ENCODE data around the gene KDM2B.
"Not testable (repeated sequence)": the region's sequence is repeated elsewhere in the genome, so short reads cannot be mapped to it uniquely, and the experiment has no call there.

The KDM2B gene

DNA sequence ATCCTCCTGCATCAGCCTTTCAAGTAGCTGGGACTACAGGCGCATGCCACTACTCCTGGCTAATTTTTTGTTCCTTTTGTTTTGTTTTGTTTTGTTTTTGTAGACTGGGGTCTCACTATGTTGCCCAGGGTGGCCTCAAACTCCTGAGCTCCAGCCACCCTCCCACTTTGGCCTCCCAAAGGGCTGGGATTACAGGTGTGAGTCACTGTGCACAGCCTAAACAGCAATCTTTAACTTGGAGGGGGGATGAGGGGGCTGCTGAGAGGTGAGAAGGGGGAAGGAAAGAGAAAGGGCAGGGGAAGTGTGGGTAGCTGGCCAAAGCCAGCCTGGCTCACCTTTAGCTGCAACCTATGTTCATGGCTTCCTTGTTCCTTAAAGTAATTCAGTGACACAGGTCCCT lies 77.4 kb downstream of the KDM2B start:
- DNase-seq (ENCODE audit: low read depth in 3 of 3) = no peak

DNA sequence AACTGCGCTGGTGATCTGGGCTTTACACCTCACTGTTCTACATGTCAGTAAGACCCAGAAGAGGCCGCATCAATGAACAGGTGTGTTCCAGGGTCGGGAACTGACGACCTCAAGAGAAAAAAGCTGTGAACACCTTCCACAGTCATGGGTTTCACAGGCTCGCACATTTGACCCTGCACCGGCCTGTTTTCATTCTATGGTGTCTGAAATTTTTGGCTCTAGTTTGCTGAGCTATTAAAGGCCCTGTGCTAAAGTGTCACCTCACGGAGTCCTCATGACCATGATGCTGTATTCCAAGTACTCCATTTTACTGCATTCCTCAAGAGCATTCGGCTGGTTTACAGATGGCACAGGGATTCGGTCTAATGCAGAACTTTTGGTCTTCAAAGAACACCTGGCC lies 78.9 kb downstream of the KDM2B start:
- DNase-seq (ENCODE audit: low read depth in 3 of 3) = no peak

DNA sequence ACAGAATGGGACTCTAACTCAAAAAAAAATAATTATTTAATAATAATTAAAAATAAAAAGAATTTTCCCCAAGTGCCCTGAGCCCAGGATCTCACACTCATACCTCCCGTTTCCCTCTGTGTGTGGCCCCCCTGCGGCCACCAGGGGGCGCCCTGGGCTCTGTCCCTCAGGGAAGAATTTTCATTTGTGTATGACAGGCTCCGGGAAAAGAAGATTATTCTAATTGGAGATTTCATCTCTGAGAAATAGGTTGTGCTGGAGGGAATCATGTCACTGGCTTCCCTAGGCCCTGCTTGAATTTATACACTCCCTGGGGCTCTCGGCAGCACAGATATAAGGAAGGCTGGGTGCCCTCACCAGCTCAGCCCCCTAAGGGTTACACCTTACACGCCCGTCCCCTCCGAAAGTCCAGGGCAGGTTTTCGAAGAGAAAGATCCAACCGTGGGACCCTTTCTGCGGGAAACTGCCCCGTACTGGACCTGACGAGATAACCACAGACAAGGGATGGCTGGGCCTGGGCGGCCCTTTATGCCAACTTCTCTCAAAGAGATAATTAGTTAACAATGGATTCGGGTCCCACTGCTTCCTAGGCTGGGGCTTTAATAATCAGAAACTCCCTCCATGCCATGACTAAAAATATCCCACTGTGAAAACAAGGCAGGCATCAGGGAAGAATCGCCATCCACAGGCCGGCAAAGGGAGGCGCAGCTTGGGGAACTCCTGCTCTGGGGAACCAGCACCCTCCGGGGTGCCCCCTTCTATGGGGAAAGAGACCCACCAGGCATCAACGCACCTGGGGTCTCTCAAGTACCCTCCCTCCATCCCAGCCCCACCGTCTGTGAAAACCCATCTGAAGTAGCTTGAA lies 80.7 kb downstream of the KDM2B start:
- peak; percentile 23 to 56 (median 56) for DNase-seq (ENCODE audit: low read depth in 3 of 3)

GRCh38 chr12:121495746-121496145 lies 85.1 kb downstream of the KDM2B start:
- no peak for DNase-seq (ENCODE audit: low read depth in 3 of 3)

DNA sequence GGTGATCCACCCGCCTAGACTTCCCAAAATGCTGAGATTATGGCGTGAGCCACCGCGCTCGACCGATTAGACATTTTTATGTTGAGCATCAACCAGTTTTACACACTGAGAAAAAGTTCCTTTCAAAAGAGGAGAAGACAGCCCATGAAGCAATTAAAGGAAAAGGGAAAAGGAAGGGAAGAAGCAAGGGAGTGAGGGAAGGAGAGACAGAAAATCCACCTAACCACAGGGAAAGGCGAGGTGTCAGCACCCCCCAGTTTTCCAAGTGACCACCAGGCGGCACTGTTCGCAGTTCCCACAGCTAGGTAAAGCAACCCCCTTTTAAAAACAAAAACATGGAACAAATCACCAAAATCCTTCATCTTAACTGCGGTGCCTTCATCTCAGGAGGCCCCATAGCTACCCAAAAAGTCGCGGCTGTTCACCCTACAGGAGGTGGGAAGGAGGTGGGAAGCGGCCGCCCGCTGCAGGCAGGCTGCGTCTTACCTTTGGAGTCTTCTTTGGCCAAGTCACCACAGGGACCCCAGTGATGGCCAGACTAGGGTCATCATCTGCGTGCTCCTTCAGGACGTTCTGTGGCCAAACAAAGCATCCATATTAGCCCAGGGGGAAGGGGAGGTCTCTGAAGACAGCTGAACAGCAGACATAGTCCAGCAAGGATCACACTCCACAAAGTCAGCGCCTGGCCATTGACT lies 86.6 kb downstream of the KDM2B start:
- peak; percentile 22 to 47 (median 31) for DNase-seq (ENCODE audit: low read depth in 3 of 3)

- DNase-seq (ENCODE audit: low read depth in 3 of 3) = no peak
Measured at GRCh38 chr12:121490401-121491281, 90.2 kb downstream of the KDM2B start.

GRCh38 chr12:121489874-121490273 lies 90.9 kb downstream of the KDM2B start:
- DNase-seq (ENCODE audit: low read depth in 3 of 3) = no peak

DNA sequence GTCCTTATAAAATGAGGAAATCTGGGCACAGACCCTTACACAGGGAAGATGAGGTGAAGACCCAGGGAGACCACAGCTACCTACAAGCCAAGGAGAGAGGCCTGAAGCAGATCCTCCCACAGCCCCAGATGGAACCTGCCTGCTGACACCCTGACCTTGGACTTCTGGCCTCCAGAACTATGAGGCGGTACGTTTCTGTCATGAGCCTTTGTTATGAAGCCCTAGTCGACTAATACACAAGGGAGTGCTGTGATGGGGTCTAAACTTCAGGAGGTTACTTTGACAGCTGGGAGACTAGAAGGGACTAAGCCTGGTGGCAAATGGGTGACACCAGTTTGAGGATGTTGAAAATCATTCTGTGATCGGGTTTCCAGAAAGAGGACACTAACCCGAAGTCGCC lies 95.9 kb downstream of the KDM2B start:
- DNase-seq (ENCODE audit: low read depth in 3 of 3) = no peak

DNA sequence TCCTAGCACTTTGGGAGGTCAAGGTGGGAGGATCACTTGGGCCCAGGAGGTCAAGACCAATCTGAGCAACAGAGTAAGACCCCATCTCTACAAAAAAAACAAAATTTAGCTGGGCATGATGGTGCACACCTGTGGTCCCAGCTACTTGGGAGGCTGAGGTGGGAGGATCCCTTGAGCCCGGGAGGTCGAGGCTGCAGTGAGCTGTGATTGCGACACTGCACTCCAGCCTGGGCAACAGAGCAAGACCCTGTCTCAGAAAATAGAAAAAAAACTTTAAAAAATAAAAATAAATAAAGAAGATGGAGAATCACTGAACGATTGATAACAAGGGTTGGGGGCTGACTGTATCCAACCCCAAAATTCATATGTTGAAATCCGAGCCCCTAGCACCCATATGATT lies 96.3 kb downstream of the KDM2B start:
- not testable (repeated sequence) for DNase-seq (ENCODE audit: low read depth in 3 of 3)

GRCh38 chr12:121483949-121484348 lies 96.9 kb downstream of the KDM2B start:
- no peak for DNase-seq (ENCODE audit: low read depth in 3 of 3)

DNA sequence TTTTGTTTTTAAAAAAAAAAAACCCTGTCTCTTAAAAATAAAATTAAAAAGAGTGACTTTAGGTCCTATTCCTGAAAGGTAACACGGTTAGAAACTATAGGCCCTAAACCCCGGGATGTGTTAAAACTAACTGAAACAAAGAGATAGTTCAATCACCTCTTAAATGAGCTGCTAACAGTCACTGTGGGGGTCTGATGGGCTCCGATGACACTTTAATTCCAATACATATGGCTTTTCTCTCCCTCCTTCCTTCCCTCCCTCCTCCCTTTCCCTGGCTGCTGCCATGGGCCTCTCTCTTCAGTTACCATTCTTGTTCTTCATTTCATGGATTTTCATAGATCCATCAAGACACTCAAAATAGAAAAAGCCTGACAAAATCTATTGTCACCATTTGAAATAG lies 104.3 kb downstream of the KDM2B start:
- DNase-seq (ENCODE audit: low read depth in 3 of 3) = no peak

DNA sequence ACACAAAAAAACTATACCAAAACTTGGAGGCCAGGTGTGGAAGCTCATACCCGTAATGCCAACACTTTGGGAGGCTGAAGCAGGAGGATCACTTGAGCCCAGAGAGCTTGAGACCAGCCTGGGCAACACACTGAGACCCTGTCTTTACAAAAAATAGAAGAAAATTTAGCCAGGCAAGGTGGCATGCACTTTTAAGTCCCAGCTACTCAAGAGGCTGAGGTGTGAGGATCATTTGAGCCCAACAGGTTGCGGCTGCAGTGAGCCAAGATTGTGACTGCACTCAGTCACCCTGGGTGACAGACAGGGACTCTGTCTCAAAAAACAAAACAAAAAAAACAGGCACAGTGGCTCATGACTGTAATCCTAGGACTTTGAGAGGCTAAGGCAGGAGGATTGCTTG lies 105.5 kb downstream of the KDM2B start:
- no peak for DNase-seq (ENCODE audit: low read depth in 3 of 3)

DNA sequence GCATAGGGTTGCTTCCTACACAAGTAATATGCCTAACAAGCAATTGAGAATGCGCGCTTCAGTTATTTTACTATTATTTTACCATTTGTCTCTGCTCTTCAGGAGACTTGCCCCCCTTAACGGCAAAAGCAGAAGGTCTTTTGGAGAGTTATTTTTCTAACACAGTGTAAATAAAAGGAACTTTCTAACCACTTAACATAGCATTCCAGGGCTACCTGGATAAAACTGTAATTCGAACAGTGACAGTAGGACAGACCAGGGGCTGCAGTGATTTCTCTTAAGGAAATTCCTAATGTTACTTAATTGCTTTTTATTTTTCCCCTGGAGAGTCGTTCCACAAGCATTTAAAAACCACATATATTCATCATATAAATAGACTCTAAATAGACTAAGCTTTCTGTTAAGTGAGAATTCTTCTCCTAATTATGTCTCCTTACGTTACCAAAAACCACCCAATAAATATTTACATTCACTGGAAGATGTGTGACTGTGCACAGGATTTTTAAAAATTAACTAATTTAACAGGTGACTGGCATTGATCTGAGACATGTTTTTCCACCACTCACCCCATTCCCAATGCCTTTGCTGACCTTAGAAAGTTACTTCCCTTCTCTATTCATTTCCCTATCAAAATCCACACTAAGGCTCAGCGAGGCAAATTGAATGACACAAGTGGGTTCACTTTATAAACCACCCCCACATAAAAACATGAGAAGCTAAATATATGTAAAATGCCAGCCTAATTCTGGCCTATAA lies 108.5 kb downstream of the KDM2B start:
- no peak for DNase-seq (ENCODE audit: low read depth in 3 of 3)

GRCh38 chr12:121470751-121471150 lies 110.1 kb downstream of the KDM2B start:
- no peak for DNase-seq (ENCODE audit: low read depth in 3 of 3)

- no peak for DNase-seq (ENCODE audit: low read depth in 3 of 3)
Measured at GRCh38 chr12:121468499-121468801, 112.4 kb downstream of the KDM2B start.

GRCh38 chr12:121467638-121468498 lies 113.0 kb downstream of the KDM2B start:
- DNase-seq (ENCODE audit: low read depth in 3 of 3) = no peak

DNA sequence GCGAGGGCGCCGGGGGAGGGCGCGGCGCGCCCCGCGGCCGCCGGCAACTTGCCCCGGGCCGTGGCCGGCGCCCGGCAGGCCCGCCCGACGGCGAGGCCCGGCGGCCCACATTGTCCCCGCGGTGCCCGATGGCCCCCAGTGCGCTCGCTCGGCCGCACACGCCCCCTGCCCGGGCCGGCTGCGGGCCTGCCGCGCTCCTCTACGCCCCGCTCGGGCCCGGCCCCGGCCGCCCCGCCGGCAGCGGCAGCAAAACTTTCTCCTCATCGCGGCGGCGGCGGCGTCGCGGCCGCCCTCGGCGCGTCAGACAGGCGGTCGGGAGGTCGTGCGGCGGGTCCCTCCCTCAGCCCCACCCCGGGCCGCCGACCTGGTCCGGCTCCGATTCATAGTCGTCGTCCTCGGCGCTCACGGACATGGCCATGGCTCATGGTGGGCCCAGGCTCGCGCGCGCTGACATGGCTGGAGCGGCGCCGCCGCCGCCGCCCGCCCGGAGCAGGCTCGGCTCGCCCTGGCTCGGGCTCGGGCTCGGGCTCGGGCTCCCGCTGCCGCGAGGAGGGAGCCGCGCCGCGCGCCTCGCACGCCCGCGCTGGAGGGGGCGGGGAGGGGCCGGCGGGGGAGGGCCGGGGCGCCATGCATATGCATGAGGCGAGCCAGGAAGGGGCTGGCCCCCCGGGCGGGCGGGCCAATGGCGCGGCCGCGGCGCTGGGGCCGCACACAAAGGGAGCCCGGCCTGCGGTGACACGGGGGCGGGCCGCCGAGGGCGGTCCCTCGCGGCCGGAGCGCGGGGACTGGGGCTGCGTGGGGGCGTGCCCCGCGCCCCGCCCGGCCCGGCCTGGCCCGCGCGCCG lies 113.8 kb downstream of the KDM2B start:
- peak; percentile 75 to 84 (median 79) for DNase-seq (ENCODE audit: low read depth in 3 of 3)

- peak in 1 of 3 donors; percentile 19 for DNase-seq (ENCODE audit: low read depth in 3 of 3)
Measured at GRCh38 chr12:121465921-121466793, 114.7 kb downstream of the KDM2B start.

- DNase-seq (ENCODE audit: low read depth in 3 of 3) = no peak
Measured at GRCh38 chr12:121464331-121464730, 116.5 kb downstream of the KDM2B start.

All from stimulated activated CD4-positive, alpha-beta T cell treated with anti-CD3 and anti-CD28 coated beads, TNF-alpha, amount 100 ng/mL, for 48 hours (primary cell).